Neural cell (in vitro differentiated cells): Measurements from ENCODE around the gene NPAS4. TPM values are rescaled to one million over a fixed set of nuclear protein-coding genes. Genes with fewer than 3 reads are reported as not detected.

Experiments
- H2AFZ ChIP-seq: fragments of 200-600, 300-800 bp; sonication (generic), shearing (Covaris generic); 2 replicates; pipeline ENCODE4 v1.6.0; 2014; ENCODE audit warnings: low read depth, mild to moderate bottlenecking, antibody characterized with exemption, low read length, moderate library complexity
- H3F3A ChIP-seq: fragments of 200-600 bp; shearing (Covaris generic); 2 replicates; pipeline ENCODE4 v1.6.1; 2016; ENCODE audit warnings: mild to moderate bottlenecking, moderate library complexity, mixed read lengths, antibody characterized with exemption, low read length; ENCODE audit not compliant: insufficient read depth, poor library complexity, severe bottlenecking
- H3K27ac ChIP-seq: fragments of 200-600, 300-800 bp; sonication (generic), shearing (Covaris generic); 2 replicates; pipeline ENCODE4 v1.5.1; 2014; ENCODE audit warnings: mild to moderate bottlenecking, low read length, moderate library complexity
- H3K27me3 ChIP-seq: fragments of 300-800, 200-600 bp; sonication (generic), shearing (Covaris generic); 2 replicates; pipeline ENCODE4 v1.6.0; 2014; ENCODE audit warnings: mild to moderate bottlenecking, low read depth, low read length, moderate library complexity; ENCODE audit not compliant: insufficient read depth
- H3K36me3 ChIP-seq: fragments of 300-800, 200-600 bp; sonication (generic), shearing (Covaris generic); 2 replicates; pipeline ENCODE4 v1.5.1; 2014; ENCODE audit warnings: mild to moderate bottlenecking, antibody characterized with exemption, low read length, moderate library complexity; ENCODE audit not compliant: insufficient read depth
- H3K4me2 ChIP-seq: fragments of 300-800, 200-600 bp; sonication (generic), shearing (Covaris generic); 2 replicates; pipeline ENCODE4 v1.6.0; 2014; ENCODE audit warnings: mild to moderate bottlenecking, low read length
- H3K4me3 ChIP-seq: fragments of 300-800, 200-600 bp; sonication (generic), shearing (Covaris generic); 2 replicates; pipeline ENCODE4 v1.5.1; 2014; ENCODE audit warnings: mild to moderate bottlenecking, low read length, moderate library complexity
- H3K79me2 ChIP-seq: fragments of 200-600 bp; shearing (Covaris generic); replicated peaks from 2 replicates; pipeline ENCODE4 v1.6.0; 2014; ENCODE audit warnings: mild to moderate bottlenecking, low read length, moderate library complexity; ENCODE audit not compliant: insufficient read depth
- H3K9ac ChIP-seq: fragments of 300-800, 200-600 bp; sonication (generic), shearing (Covaris generic); 2 replicates; pipeline ENCODE4 v1.6.1; 2016; ENCODE audit warnings: mild to moderate bottlenecking, low read length, mixed read lengths
- H3K9me2 ChIP-seq: fragments of 200-600 bp; shearing (Covaris generic); 2 replicates; pipeline ENCODE4 v1.6.1; 2016; ENCODE audit warnings: mild to moderate bottlenecking, low read length, mixed read lengths; ENCODE audit not compliant: insufficient read depth
- H3K9me3 ChIP-seq: fragments of 200-600, 300-800 bp; sonication (generic), shearing (Covaris generic); 2 replicates; pipeline ENCODE4 v1.6.1; 2016; ENCODE audit warnings: mild to moderate bottlenecking, mixed run types, low read length, moderate library complexity, mixed read lengths
- H4K20me1 ChIP-seq: fragments of 200-600 bp; shearing (Covaris generic); 2 replicates; pipeline ENCODE4 v1.6.1; 2016; ENCODE audit warnings: mild to moderate bottlenecking, mixed run types; ENCODE audit not compliant: insufficient read depth
- EP300 ChIP-seq: fragments of 450-650 bp; conservative IDR thresholded peaks from 2 replicates; pipeline ENCODE4 v1.6.1; 2014; ENCODE audit warnings: antibody characterized with exemption, mild to moderate bottlenecking, moderate library complexity; ENCODE audit not compliant: poor library complexity, severe bottlenecking
- EZH2 ChIP-seq: fragments of 200-600, 300-800 bp; shearing (Covaris generic), sonication (generic); IDR thresholded peaks from 2 replicates; pipeline ENCODE4 v1.6.1; 2014; ENCODE audit warnings: antibody characterized with exemption, low read length, borderline replicate concordance, mild to moderate bottlenecking; ENCODE audit not compliant: insufficient read depth, poor library complexity, severe bottlenecking
- MXI1 ChIP-seq: fragments of 450-650 bp; conservative IDR thresholded peaks from 2 replicates; pipeline ENCODE4 v1.6.1; 2014; ENCODE audit warnings: antibody characterized with exemption, mild to moderate bottlenecking; ENCODE audit not compliant: poor library complexity, severe bottlenecking
- POLR2AphosphoS5 ChIP-seq: IDR thresholded peaks from 2 replicates; pipeline ENCODE4 v1.6.1; 2012
- RAD21 ChIP-seq: fragments of 450-650 bp; conservative IDR thresholded peaks from 2 replicates; pipeline ENCODE4 v1.6.1; 2014; ENCODE audit warnings: antibody characterized with exemption, mild to moderate bottlenecking, moderate library complexity
- REST ChIP-seq: IDR thresholded peaks from 2 replicates; pipeline ENCODE4 v1.6.1; 2012; ENCODE audit warnings: borderline replicate concordance
- SMC3 ChIP-seq: fragments of 450-650 bp; conservative IDR thresholded peaks from 2 replicates; pipeline ENCODE4 v1.6.1; 2014; ENCODE audit warnings: antibody characterized with exemption, mild to moderate bottlenecking, moderate library complexity; ENCODE audit not compliant: poor library complexity
- TAF1 ChIP-seq: IDR thresholded peaks from 2 replicates; pipeline ENCODE4 v1.6.1; 2012; ENCODE audit warnings: low read depth
- polyA plus RNA-seq: library from polyadenylated mRNA; depleted of rRNA; stranded (reverse); fragments of >200 nt; gene quantifications from 2 replicates; pipeline ENCODE4 v1.2.3, GENCODE V29; 2014
- TF ChIP-seq, protein P1 (sequence below): fragments of 450-650 bp; IDR thresholded peaks from 2 replicates; pipeline ENCODE4 v1.5.1; 2014; ENCODE audit warnings: antibody characterized with exemption, mild to moderate bottlenecking, moderate library complexity; ENCODE audit not compliant: poor library complexity, severe bottlenecking

The NPAS4 gene
- polyA plus RNA-seq, 1 donor from 2014 or later = 6.7 TPM

GRCh38 chr11:66454247-66454646, 33.4 kb downstream of the NPAS4 start:
- H3K9me3 ChIP-seq = no peaks in the 10 kb centered on the region

DNA sequence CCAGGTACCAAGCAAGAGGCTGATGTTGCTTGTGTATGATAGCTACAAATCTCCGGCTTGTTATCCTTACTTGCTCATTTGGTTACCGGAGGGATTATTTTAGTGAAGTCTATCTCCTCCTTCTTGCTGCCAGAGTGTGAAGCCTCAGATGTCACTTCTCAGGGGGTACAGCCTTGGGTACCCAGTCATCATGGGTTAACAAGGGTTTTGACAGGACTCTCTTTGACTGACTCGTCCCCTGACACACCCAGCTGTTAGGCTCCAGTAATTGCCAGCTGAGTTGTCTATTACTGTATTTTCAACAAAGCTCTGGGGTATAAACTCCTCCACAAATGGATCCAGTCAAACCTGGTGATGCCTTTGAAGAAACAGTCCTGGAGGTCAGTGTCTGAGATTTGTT, 34.0 kb downstream of the NPAS4 start:
- no peak overlapping the region for H3K4me2 ChIP-seq
- H3K4me3 ChIP-seq = peak overlapping the region; percentile 27
- H3K79me2 ChIP-seq = no peaks in the 10 kb centered on the region
- TF ChIP-seq EP300 (peak; percentile 17), TAF1 (no peak)
- TF ChIP-seq, protein P1, sequence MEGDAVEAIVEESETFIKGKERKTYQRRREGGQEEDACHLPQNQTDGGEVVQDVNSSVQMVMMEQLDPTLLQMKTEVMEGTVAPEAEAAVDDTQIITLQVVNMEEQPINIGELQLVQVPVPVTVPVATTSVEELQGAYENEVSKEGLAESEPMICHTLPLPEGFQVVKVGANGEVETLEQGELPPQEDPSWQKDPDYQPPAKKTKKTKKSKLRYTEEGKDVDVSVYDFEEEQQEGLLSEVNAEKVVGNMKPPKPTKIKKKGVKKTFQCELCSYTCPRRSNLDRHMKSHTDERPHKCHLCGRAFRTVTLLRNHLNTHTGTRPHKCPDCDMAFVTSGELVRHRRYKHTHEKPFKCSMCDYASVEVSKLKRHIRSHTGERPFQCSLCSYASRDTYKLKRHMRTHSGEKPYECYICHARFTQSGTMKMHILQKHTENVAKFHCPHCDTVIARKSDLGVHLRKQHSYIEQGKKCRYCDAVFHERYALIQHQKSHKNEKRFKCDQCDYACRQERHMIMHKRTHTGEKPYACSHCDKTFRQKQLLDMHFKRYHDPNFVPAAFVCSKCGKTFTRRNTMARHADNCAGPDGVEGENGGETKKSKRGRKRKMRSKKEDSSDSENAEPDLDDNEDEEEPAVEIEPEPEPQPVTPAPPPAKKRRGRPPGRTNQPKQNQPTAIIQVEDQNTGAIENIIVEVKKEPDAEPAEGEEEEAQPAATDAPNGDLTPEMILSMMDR = no peak
- H3K36me3 ChIP-seq = no peaks in the 10 kb centered on the region
- no peaks in the 10 kb centered on the region for H3K27me3 ChIP-seq
- H3K9me2 ChIP-seq = no peaks in the 10 kb centered on the region
- no peaks in the 10 kb centered on the region for H3F3A ChIP-seq
- no peaks in the 10 kb centered on the region for H4K20me1 ChIP-seq
- no peak overlapping the region for H3K9ac ChIP-seq
- H2AFZ ChIP-seq = no peak overlapping the region
- H3K27ac ChIP-seq = no peak overlapping the region
- no peaks in the 10 kb centered on the region for H3K9me3 ChIP-seq

More at GRCh38 chr11:66454247-66454646, 33.4 kb downstream of the NPAS4 start:
- no peak overlapping the region for H2AFZ ChIP-seq
- peak overlapping the region; percentile 27 for H3K4me3 ChIP-seq
- H3K36me3 ChIP-seq = no peaks in the 10 kb centered on the region
- no peak overlapping the region for H3K27ac ChIP-seq
- H3K9ac ChIP-seq = no peak overlapping the region
- H3K27me3 ChIP-seq = no peaks in the 10 kb centered on the region
- no peaks in the 10 kb centered on the region for H3F3A ChIP-seq
- no peak overlapping the region for H3K4me2 ChIP-seq
- H4K20me1 ChIP-seq = no peaks in the 10 kb centered on the region
- no peaks in the 10 kb centered on the region for H3K79me2 ChIP-seq
- TF ChIP-seq REST = no peak
- TF ChIP-seq MXI1 = no peak
- no peak for TF ChIP-seq POLR2AphosphoS5
- TF ChIP-seq, protein P1 = no peak
- TF ChIP-seq TAF1 = no peak
- no peaks in the 10 kb centered on the region for H3K9me2 ChIP-seq

- H3K4me2 ChIP-seq = no peak overlapping the region
- H3K27ac ChIP-seq = no peak overlapping the region
- no peaks in the 10 kb centered on the region for H3K36me3 ChIP-seq
- no peak overlapping the region for H3K4me3 ChIP-seq
- no peaks in the 10 kb centered on the region for H3F3A ChIP-seq
- no peaks in the 10 kb centered on the region for H4K20me1 ChIP-seq
- no peaks in the 10 kb centered on the region for H3K9me2 ChIP-seq
- no peaks in the 10 kb centered on the region for H3K79me2 ChIP-seq
- H2AFZ ChIP-seq = no peak overlapping the region
- H3K9me3 ChIP-seq = no peaks in the 10 kb centered on the region
- no peaks in the 10 kb centered on the region for H3K27me3 ChIP-seq
- no peak overlapping the region for H3K9ac ChIP-seq
- TF ChIP-seq MXI1 = no peak
- no peak for TF ChIP-seq TAF1
- no peak for TF ChIP-seq RAD21
- no peak for TF ChIP-seq SMC3
- TF ChIP-seq, protein P1 = no peak
- TF ChIP-seq EP300 = no peak
- no peak for TF ChIP-seq POLR2AphosphoS5
- TF ChIP-seq EZH2 = no peak
Observed at GRCh38 chr11:66457826-66458225, 37.0 kb downstream of the NPAS4 start.
